GM23338 (cell line): ENCODE measurements around the gene SLC25A41. TPM values are rescaled to one million over a fixed set of nuclear protein-coding genes. Genes with fewer than 3 reads are reported as not detected.
A peak's percentile ranks its signal among the peaks of the same experiment; 100 is the strongest.

Source experiments
- ATAC-seq: fragments of 200-7000 bp; cut with Tn5 transposase; 3 replicates; pipeline ENCODE4 v1.9.1; 2020
- DNase-seq: peaks from one replicate; pipeline ENCODE4 v3.0.0-alpha.2; 2015; ENCODE audit warnings: low spot score
- H2AFZ ChIP-seq: fragments of 200-600 bp; sonication (generic); 2 replicates; pipeline ENCODE4 v1.8.0; 2016; ENCODE audit warnings: antibody characterized with exemption, mild to moderate bottlenecking, moderate library complexity
- H3F3A ChIP-seq: fragments of 200-600 bp; sonication (generic); replicated peaks from 2 replicates; pipeline ENCODE4 v1.8.0; 2017; ENCODE audit warnings: antibody characterized with exemption, mixed run types, low read depth
- H3K27ac ChIP-seq: fragments of 200-600 bp; sonication (generic); 2 replicates; pipeline ENCODE4 v1.6.1; 2016; ENCODE audit warnings: low read depth
- H3K27me3 ChIP-seq: fragments of 200-600 bp; sonication (generic); 2 replicates; pipeline ENCODE4 v1.8.0; 2016; ENCODE audit warnings: mild to moderate bottlenecking, mixed run types, moderate library complexity; ENCODE audit not compliant: insufficient read depth
- H3K36me3 ChIP-seq: fragments of 200-600 bp; sonication (generic); 2 replicates; pipeline ENCODE4 v1.8.0; 2016; ENCODE audit warnings: mild to moderate bottlenecking; ENCODE audit not compliant: insufficient read depth
- H3K4me1 ChIP-seq: fragments of 200-600 bp; sonication (generic); 2 replicates; pipeline ENCODE4 v1.8.0; 2016; ENCODE audit warnings: mild to moderate bottlenecking, moderate library complexity; ENCODE audit not compliant: insufficient read depth
- H3K4me2 ChIP-seq: fragments of 200-600 bp; sonication (generic); 2 replicates; pipeline ENCODE4 v1.7.1; 2017; ENCODE audit warnings: mixed run types
- H3K4me3 ChIP-seq: fragments of 200-600 bp; sonication (generic); 2 replicates; pipeline ENCODE4 v1.6.1; 2016; ENCODE audit warnings: mixed run types
- H3K79me2 ChIP-seq: fragments of 200-600 bp; sonication (generic); replicated peaks from 2 replicates; pipeline ENCODE4 v1.8.0; 2017; ENCODE audit warnings: mild to moderate bottlenecking; ENCODE audit not compliant: insufficient read depth
- H3K9me2 ChIP-seq: fragments of 200-600 bp; sonication (generic); 2 replicates; pipeline ENCODE4 v1.8.0; 2017; ENCODE audit not compliant: insufficient read depth
- H4K20me1 ChIP-seq: fragments of 200-600 bp; sonication (generic); replicated peaks from 2 replicates; pipeline ENCODE4 v1.8.0; 2017; ENCODE audit warnings: mild to moderate bottlenecking; ENCODE audit not compliant: insufficient read depth
- H3K27ac Mint-ChIP-seq: 2 replicates; pipeline ENCODE4 v1.8.0; 2020; ENCODE audit warnings: inconsistent platforms, mild to moderate bottlenecking, moderate library complexity, mixed read lengths
- H3K27me3 Mint-ChIP-seq: 3 replicates; pipeline ENCODE4 v1.8.0; 2022; ENCODE audit warnings: low read depth, mild to moderate bottlenecking, moderate library complexity, mixed read lengths, inconsistent platforms; ENCODE audit not compliant: insufficient read depth, poor library complexity
- H3K36me3 Mint-ChIP-seq: 3 replicates; pipeline ENCODE4 v1.8.0; 2021; ENCODE audit warnings: low read depth, mild to moderate bottlenecking, inconsistent platforms, moderate library complexity, mixed read lengths
- H3K4me1 Mint-ChIP-seq: 3 replicates; pipeline ENCODE4 v1.8.0; 2020; ENCODE audit warnings: mild to moderate bottlenecking, inconsistent platforms, mixed read lengths
- H3K4me3 Mint-ChIP-seq: 3 replicates; pipeline ENCODE4 v1.8.0; 2021; ENCODE audit warnings: moderate library complexity, mild to moderate bottlenecking, inconsistent platforms, mixed read lengths
- H3K9me3 Mint-ChIP-seq: 3 replicates; pipeline ENCODE4 v1.8.0; 2020; ENCODE audit warnings: moderate library complexity, mild to moderate bottlenecking, inconsistent platforms, mixed read lengths
- CREB1 ChIP-seq: fragments of 250-450 bp; sonication (Bioruptor Pico); IDR thresholded peaks from 2 replicates; pipeline ENCODE4 v1.5.0; 2020; ENCODE audit warnings: low read depth, mild to moderate bottlenecking, moderate library complexity
- EZH2 ChIP-seq: fragments of 200-600 bp; sonication (generic); IDR thresholded peaks from one replicate; pipeline ENCODE4 v1.8.0; 2017; ENCODE audit warnings: antibody characterized with exemption, mild to moderate bottlenecking, low read depth; ENCODE audit not compliant: unreplicated experiment
- EZH2phosphoT487 ChIP-seq: fragments of 200-600 bp; sonication (generic); IDR thresholded peaks from one replicate; pipeline ENCODE4 v1.8.1; 2018; ENCODE audit warnings: antibody characterized with exemption; ENCODE audit not compliant: unreplicated experiment
- JUNB ChIP-seq: IDR thresholded peaks from one replicate; pipeline ENCODE4 v1.6.1; 2016; ENCODE audit warnings: antibody characterized with exemption; ENCODE audit not compliant: unreplicated experiment
- NANOG ChIP-seq: IDR thresholded peaks from 2 replicates; pipeline ENCODE4 v1.6.1; 2016; ENCODE audit warnings: antibody characterized with exemption, borderline replicate concordance
- POLR2AphosphoS5 ChIP-seq: IDR thresholded peaks from 2 replicates; pipeline ENCODE4 v1.6.1; 2016; ENCODE audit warnings: antibody characterized with exemption, low read depth
- STAT1 ChIP-seq: IDR thresholded peaks from one replicate; pipeline ENCODE4 v1.6.1; 2016; ENCODE audit warnings: antibody characterized with exemption; ENCODE audit not compliant: unreplicated experiment
- ZNF114 ChIP-seq: fragments of 250-450 bp; sonication (Bioruptor Pico); IDR thresholded peaks from 2 replicates; pipeline ENCODE4 v1.5.0; 2020; ENCODE audit warnings: mild to moderate bottlenecking, moderate library complexity
- ZNF331 ChIP-seq: fragments of 250-450 bp; sonication (Bioruptor Pico); IDR thresholded peaks from 2 replicates; pipeline ENCODE4 v1.5.0; 2020; ENCODE audit warnings: low read depth, mild to moderate bottlenecking, moderate library complexity
- polyA plus RNA-seq: library from polyadenylated mRNA; unstranded; fragments of >200 nt; fragmentation: Nextera tagmentation; extraction: Ambion mirVana; gene quantifications from 2 replicates; pipeline ENCODE4 v1.2.1, GENCODE V29; 2016
- total RNA-seq: library from RNA; depleted of rRNA; stranded (reverse); fragments of >200 nt; shearing (Covaris generic); gene quantifications from 2 replicates; pipeline ENCODE4 v1.2.3, GENCODE V29; 2014
- TF ChIP-seq, protein P1 (sequence below): IDR thresholded peaks from one replicate; pipeline ENCODE4 v1.6.1; 2018; ENCODE audit warnings: antibody characterized with exemption; ENCODE audit not compliant: unreplicated experiment
- TF ChIP-seq, protein P2 (sequence below), 2 experiments: fragments of 200-600 bp in 1 of 2; sonication (generic) in 1 of 2; conservative IDR thresholded peaks; 2 replicates each; pipeline versions ENCODE4 v1.5.1 to v1.6.1; 2016 to 2017; ENCODE audit warnings: antibody characterized with exemption in 2 of 2, low read depth in 2 of 2, mild to moderate bottlenecking in 2 of 2, moderate library complexity in 1 of 2

SLC25A41 gene
- total and polyA plus RNA-seq, 2 experiments from 2014 or later: 0.24 to 0.35 TPM

DNA sequence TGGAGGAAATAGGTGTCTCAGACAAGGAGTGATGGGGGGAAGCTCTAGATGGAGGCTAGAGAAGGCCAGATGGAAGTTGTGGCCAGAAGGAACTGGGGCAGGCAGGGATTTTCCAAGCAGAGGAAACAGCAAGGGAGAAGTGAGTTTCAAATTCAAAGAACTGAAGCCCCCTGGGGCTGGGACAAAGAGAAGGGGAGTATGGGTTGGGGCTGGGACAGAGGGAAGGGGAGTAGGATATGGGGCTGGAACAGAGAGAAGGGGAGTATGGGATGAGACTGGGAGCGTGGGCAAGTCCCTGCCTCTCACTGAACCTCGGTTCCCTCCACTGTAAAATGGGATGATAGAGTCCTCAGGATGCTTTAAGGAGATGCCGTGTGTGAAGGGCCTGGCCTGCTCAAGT is 38.7 kb downstream of the SLC25A41 start:
- H3K4me3 ChIP-seq: no peak overlapping the region
- H3K79me2 ChIP-seq: peaks cover 20% of the 10 kb centered on the region
- peak overlapping the region; percentile 80; the same call in 1 of the 2 replicates for H3K27ac ChIP-seq
- H3K36me3 ChIP-seq: peaks cover 6% of the 10 kb centered on the region; the same call in 1 of the 2 replicates
- H3K4me2 ChIP-seq: 0 out of 2 replicates have a peak overlapping the region, but pooled peaks have one; percentile 99
- H3K27me3 ChIP-seq: no peaks in the 10 kb centered on the region
- H3K36me3 Mint-ChIP-seq: peaks cover 9% of the 10 kb centered on the region
- H3K27me3 Mint-ChIP-seq: peaks cover 11% of the 10 kb centered on the region
- H3K4me1 Mint-ChIP-seq: peaks cover 18% of the 10 kb centered on the region
- H3K4me3 Mint-ChIP-seq: peak overlapping the region; percentile 97
- H3K9me3 Mint-ChIP-seq: no peaks in the 10 kb centered on the region; the same call in 2 of the 3 replicates
- ATAC-seq (peak; percentile 27), DNase-seq (peak; percentile 50)
- peak overlapping the region; percentile 99 for H3K27ac Mint-ChIP-seq
- H2AFZ ChIP-seq: no peak overlapping the region
- peaks cover 7% of the 10 kb centered on the region; the same call in 1 of the 2 replicates for H3K4me1 ChIP-seq
- H3F3A ChIP-seq: peaks cover 4% of the 10 kb centered on the region; the same call in 1 of the 2 replicates
- no peaks in the 10 kb centered on the region for H3K9me2 ChIP-seq
- TF ChIP-seq JUNB (no peak), NANOG (no peak), POLR2AphosphoS5 (no peak), ZNF114 (CRISPR knock-in tag) (no peak), EZH2phosphoT487 (no peak)
- no peaks in the 10 kb centered on the region; the same call in 1 of the 2 replicates for H4K20me1 ChIP-seq

DNA sequence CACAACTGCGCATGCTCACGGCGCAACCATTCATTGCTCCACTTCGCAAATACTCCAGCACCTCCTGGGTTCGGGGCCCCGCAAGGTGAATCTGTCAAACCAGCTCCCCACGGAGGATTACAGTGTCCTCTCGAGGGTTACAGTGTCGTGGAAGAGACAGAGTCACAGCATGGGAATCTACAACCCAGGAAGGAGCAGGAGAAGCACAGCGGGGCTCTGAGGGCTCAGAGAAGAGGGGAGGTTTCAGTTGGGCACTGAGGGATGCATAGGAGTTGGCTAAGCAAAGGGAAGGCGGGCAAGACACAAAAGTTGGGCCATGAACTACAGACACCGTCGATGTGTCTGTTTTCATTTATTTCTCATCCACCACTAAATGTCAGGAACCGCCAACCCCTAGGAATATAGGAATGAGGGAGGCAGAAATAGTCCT is 39.6 kb downstream of the SLC25A41 start:
- Histone ChIP-seq H3K9me2 (no peaks in the 10 kb centered on the region), H3K79me2 (peaks cover 20% of the 10 kb centered on the region), H3K4me3 (peak overlapping the region; percentile 99), H3K27ac (peak overlapping the region; percentile 95), H4K20me1 (no peaks in the 10 kb centered on the region; the same call in 1 of the 2 replicates), H2AFZ (peak overlapping the region; percentile 86), H3K4me2 (peak overlapping the region; percentile 99), H3K36me3 (peaks cover 6% of the 10 kb centered on the region; the same call in 1 of the 2 replicates), H3K27me3 (no peaks in the 10 kb centered on the region), H3K4me1 (peaks cover 7% of the 10 kb centered on the region; the same call in 1 of the 2 replicates), H3F3A (peaks cover 6% of the 10 kb centered on the region; the same call in 1 of the 2 replicates)
- peak overlapping the region; percentile 99 for H3K27ac Mint-ChIP-seq
- TF ChIP-seq ZNF331 (CRISPR knock-in tag): no peak
- TF ChIP-seq STAT1: no peak
- TF ChIP-seq ZNF114 (CRISPR knock-in tag): no peak
- TF ChIP-seq EZH2: no peak
- TF ChIP-seq, protein P1, sequence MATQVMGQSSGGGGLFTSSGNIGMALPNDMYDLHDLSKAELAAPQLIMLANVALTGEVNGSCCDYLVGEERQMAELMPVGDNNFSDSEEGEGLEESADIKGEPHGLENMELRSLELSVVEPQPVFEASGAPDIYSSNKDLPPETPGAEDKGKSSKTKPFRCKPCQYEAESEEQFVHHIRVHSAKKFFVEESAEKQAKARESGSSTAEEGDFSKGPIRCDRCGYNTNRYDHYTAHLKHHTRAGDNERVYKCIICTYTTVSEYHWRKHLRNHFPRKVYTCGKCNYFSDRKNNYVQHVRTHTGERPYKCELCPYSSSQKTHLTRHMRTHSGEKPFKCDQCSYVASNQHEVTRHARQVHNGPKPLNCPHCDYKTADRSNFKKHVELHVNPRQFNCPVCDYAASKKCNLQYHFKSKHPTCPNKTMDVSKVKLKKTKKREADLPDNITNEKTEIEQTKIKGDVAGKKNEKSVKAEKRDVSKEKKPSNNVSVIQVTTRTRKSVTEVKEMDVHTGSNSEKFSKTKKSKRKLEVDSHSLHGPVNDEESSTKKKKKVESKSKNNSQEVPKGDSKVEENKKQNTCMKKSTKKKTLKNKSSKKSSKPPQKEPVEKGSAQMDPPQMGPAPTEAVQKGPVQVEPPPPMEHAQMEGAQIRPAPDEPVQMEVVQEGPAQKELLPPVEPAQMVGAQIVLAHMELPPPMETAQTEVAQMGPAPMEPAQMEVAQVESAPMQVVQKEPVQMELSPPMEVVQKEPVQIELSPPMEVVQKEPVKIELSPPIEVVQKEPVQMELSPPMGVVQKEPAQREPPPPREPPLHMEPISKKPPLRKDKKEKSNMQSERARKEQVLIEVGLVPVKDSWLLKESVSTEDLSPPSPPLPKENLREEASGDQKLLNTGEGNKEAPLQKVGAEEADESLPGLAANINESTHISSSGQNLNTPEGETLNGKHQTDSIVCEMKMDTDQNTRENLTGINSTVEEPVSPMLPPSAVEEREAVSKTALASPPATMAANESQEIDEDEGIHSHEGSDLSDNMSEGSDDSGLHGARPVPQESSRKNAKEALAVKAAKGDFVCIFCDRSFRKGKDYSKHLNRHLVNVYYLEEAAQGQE: no peak
- TF ChIP-seq JUNB: no peak
- TF ChIP-seq, protein P2, sequence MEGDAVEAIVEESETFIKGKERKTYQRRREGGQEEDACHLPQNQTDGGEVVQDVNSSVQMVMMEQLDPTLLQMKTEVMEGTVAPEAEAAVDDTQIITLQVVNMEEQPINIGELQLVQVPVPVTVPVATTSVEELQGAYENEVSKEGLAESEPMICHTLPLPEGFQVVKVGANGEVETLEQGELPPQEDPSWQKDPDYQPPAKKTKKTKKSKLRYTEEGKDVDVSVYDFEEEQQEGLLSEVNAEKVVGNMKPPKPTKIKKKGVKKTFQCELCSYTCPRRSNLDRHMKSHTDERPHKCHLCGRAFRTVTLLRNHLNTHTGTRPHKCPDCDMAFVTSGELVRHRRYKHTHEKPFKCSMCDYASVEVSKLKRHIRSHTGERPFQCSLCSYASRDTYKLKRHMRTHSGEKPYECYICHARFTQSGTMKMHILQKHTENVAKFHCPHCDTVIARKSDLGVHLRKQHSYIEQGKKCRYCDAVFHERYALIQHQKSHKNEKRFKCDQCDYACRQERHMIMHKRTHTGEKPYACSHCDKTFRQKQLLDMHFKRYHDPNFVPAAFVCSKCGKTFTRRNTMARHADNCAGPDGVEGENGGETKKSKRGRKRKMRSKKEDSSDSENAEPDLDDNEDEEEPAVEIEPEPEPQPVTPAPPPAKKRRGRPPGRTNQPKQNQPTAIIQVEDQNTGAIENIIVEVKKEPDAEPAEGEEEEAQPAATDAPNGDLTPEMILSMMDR (conservative IDR thresholded peaks at IDR 0.05; ENCODE audit: low read depth in 2 of 2): no peak
- TF ChIP-seq EZH2phosphoT487: no peak
- TF ChIP-seq CREB1 (CRISPR knock-in tag): no peak
- H3K4me1 Mint-ChIP-seq: peaks cover 18% of the 10 kb centered on the region
- ATAC-seq: peak; percentile 4
- peaks cover 14% of the 10 kb centered on the region for H3K36me3 Mint-ChIP-seq
- peaks cover 11% of the 10 kb centered on the region for H3K27me3 Mint-ChIP-seq
- DNase-seq: no peak
- H3K4me3 Mint-ChIP-seq: peak overlapping the region; percentile 97
- H3K9me3 Mint-ChIP-seq: no peaks in the 10 kb centered on the region; the same call in 2 of the 3 replicates
